CD4-positive, alpha-beta T cell (primary cell): ENCODE measurements around the gene WDR11. TPM values are rescaled to one million over a fixed set of nuclear protein-coding genes. Genes with fewer than 3 reads are reported as not detected.

ENCODE experiments used
- ATAC-seq: fragments of 200-7000 bp; cut with Tn5 transposase; one replicate; pipeline ENCODE4 v1.10.0; 2022; ENCODE audit warnings: mild to moderate bottlenecking; ENCODE audit not compliant: poor library complexity
- CTCF ChIA-PET: fragments of 350-600 bp; sonication (Branson Sonifier 250); formaldehyde crosslinking; loops from one replicate; lab custom pipeline; 2021; ENCODE audit warnings: antibody characterized with exemption, inconsistent platforms; lab: Charles Lee
- POLR2A ChIA-PET: fragments of 350-600 bp; sonication (Branson Sonifier 250); formaldehyde crosslinking; loops from one replicate; lab custom pipeline; 2021; ENCODE audit warnings: antibody characterized with exemption, inconsistent platforms; lab: Charles Lee
- DNase-seq, 14 experiments: peaks; one replicate each; pipeline ENCODE4 v3.0.0-alpha.2; 2013 to 2020; ENCODE audit warnings: mixed read lengths in 2 of 14
- H3K27ac ChIP-seq, 2 donors: one replicate each; pipeline versions ENCODE4 v1.5.1 to v1.7.0; 2013; ENCODE audit warnings: low read length in 2 of 2, low read depth in 1 of 2, mild to moderate bottlenecking in 1 of 2
- H3K27me3 ChIP-seq, 2 experiments: 1 replicate in 1 of 2; 2 replicates in 1 of 2; pipeline versions ENCODE4 v1.6.1 to v1.7.0; 2013; ENCODE audit warnings: low read length in 2 of 2, control low read depth in 1 of 2, mild to moderate bottlenecking in 1 of 2, moderate library complexity in 1 of 2; ENCODE audit not compliant: insufficient read depth in 2 of 2, control insufficient read depth in 1 of 2
- H3K36me3 ChIP-seq: one replicate; pipeline ENCODE4 v1.6.1; 2013; ENCODE audit warnings: low read length, control low read depth; ENCODE audit not compliant: insufficient read depth
- H3K4me1 ChIP-seq: one replicate; pipeline ENCODE4 v1.6.1; 2013; ENCODE audit warnings: low read length, control low read depth; ENCODE audit not compliant: insufficient read depth
- H3K4me3 ChIP-seq: one replicate; pipeline ENCODE4 v1.5.1; 2013; ENCODE audit warnings: mild to moderate bottlenecking, low read length, moderate library complexity
- H3K9me3 ChIP-seq, 2 experiments: 1 replicate in 1 of 2; 2 replicates in 1 of 2; pipeline versions ENCODE4 v1.6.1 to v1.7.0; 2013; ENCODE audit warnings: low read length in 2 of 2, mild to moderate bottlenecking in 2 of 2, control low read depth in 1 of 2, moderate library complexity in 1 of 2; ENCODE audit not compliant: control insufficient read depth in 1 of 2, insufficient read depth in 1 of 2
- H3K27ac Mint-ChIP-seq: one replicate; pipeline ENCODE4 v1.8.0; 2020; ENCODE audit warnings: mixed read lengths
- H3K27me3 Mint-ChIP-seq: one replicate; pipeline ENCODE4 v1.8.0; 2021; ENCODE audit warnings: mixed read lengths
- H3K36me3 Mint-ChIP-seq: one replicate; pipeline ENCODE4 v1.8.0; 2021; ENCODE audit warnings: low read depth, mixed read lengths
- H3K4me1 Mint-ChIP-seq: one replicate; pipeline ENCODE4 v1.8.0; 2021; ENCODE audit warnings: low read depth, mixed read lengths
- H3K4me3 Mint-ChIP-seq: one replicate; pipeline ENCODE4 v1.8.0; 2020; ENCODE audit warnings: mild to moderate bottlenecking, mixed read lengths
- H3K9me3 Mint-ChIP-seq: one replicate; pipeline ENCODE4 v1.8.0; 2020; ENCODE audit warnings: mixed read lengths
- intact Hi-C, 2 experiments: fragments of 100-400 bp; cut with DNase I in 1 of 2; cut with micrococcal nuclease in 1 of 2; formaldehyde crosslinking; loops; one replicate each; pipeline versions ENCODE4 v1.15.1 to v1.9.0; 2023 to 2025; cut with DNase I, micrococcal nuclease
- total RNA-seq, 174 experiments: library from RNA in 2 of 174; stranded (reverse) in 2 of 174; gene quantifications; one replicate each; pipeline ENCODE4 v1.2.3 and lab custom pipeline; 2021 to 2026
- TF ChIP-seq, protein P1 (sequence below): fragments of 200-600 bp; IDR thresholded peaks from one replicate; pipeline ENCODE4 v1.8.0; 2022; ENCODE audit warnings: antibody characterized with exemption, mild to moderate bottlenecking

The WDR11 gene
- total RNA-seq, 2 experiments from 2014 or later: 16.9 to 17.9 TPM

DNA sequence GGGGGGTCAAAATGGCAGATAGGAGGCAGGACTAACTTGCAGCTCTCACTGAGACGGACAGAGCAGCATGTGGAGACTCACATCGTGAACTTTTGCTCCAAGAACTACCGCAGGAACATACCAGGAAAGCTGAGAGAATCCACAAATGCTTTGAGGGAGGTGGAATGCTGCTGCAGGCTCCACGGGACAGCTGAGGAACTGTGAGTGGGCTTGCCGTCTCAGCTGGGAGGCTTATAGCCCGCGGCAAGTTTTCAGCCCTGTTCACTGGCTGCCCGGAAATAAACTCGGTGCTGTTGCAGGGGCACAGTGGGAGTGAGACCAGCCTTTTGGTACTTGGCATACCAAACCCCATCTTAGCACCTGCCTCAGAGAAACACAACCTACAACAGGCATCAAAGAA is 19.1 kb upstream of the WDR11 start:
- intact Hi-C loops: no loop called here
- no peak overlapping the region for H3K27ac Mint-ChIP-seq

DNA sequence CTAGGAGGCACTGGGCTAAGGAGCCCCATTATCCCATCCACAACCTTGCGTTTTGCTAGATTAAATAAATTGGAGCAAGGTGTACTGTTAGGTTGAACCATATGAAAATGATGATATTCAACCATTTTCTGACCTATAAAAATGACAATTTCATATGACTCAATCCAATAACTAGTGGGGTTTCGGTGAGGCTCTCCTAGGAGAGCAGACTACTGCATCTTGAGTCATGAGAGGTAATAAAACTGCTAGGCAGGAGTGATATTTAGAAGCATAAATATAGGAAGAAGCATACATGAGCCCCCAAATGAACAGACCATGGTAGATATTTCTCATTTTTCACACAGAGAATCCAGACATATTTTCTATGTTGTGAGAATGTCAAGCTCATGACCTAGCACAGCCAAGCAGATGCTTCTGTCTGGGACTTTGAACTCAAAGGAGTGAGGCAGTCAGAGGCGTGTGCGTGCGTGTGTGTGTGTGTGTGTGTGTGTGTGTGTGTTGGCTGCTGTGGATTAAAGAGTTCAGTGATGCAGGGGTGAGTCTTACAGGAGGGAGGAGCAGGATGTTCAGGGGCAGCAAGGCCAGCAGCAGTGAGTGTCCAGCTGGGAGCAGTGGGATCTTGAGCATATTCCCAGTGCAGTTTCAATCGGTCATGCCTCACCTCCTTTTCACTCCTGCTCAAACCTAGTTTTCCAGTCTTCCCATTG is 17.8 kb upstream of the WDR11 start:
- Histone ChIP-seq H3K27me3 (no peaks in the 10 kb centered on the region), H3K4me1 (no peaks in the 10 kb centered on the region), H3K9me3 (no peaks in the 10 kb centered on the region), H3K36me3 (no peaks in the 10 kb centered on the region), H3K27ac (no peak overlapping the region), H3K4me3 (no peak overlapping the region)
- no peaks in the 10 kb centered on the region for H3K4me1 Mint-ChIP-seq
- ATAC-seq: no peak
- no peak overlapping the region for H3K27ac Mint-ChIP-seq
- H3K4me3 Mint-ChIP-seq: no peak overlapping the region
- CTCF ChIA-PET: no interaction called here
- no peaks in the 10 kb centered on the region for H3K9me3 Mint-ChIP-seq
- POLR2A ChIA-PET: no interaction called here
- intact Hi-C loops: no loop called here
- peaks cover 19% of the 10 kb centered on the region for H3K27me3 Mint-ChIP-seq
- TF ChIP-seq, protein P1, sequence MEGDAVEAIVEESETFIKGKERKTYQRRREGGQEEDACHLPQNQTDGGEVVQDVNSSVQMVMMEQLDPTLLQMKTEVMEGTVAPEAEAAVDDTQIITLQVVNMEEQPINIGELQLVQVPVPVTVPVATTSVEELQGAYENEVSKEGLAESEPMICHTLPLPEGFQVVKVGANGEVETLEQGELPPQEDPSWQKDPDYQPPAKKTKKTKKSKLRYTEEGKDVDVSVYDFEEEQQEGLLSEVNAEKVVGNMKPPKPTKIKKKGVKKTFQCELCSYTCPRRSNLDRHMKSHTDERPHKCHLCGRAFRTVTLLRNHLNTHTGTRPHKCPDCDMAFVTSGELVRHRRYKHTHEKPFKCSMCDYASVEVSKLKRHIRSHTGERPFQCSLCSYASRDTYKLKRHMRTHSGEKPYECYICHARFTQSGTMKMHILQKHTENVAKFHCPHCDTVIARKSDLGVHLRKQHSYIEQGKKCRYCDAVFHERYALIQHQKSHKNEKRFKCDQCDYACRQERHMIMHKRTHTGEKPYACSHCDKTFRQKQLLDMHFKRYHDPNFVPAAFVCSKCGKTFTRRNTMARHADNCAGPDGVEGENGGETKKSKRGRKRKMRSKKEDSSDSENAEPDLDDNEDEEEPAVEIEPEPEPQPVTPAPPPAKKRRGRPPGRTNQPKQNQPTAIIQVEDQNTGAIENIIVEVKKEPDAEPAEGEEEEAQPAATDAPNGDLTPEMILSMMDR: no peak
- no peak for DNase-seq
- no peaks in the 10 kb centered on the region for H3K36me3 Mint-ChIP-seq

More for the DNA sequence above, 19.1 kb upstream of the WDR11 start:
- Histone ChIP-seq H3K4me3 (no peak overlapping the region), H3K9me3 (no peaks in the 10 kb centered on the region), H3K36me3 (no peaks in the 10 kb centered on the region), H3K27me3 (no peaks in the 10 kb centered on the region), H3K4me1 (no peaks in the 10 kb centered on the region), H3K27ac (no peak overlapping the region)
- no peak for DNase-seq
- no peak overlapping the region for H3K4me3 Mint-ChIP-seq
- H3K4me1 Mint-ChIP-seq: no peaks in the 10 kb centered on the region
- no peaks in the 10 kb centered on the region for H3K9me3 Mint-ChIP-seq
- TF ChIP-seq, protein P1: no peak
- ChIA-PET CTCF (no interaction called here), POLR2A (no interaction called here)
- no peak for ATAC-seq
- H3K27me3 Mint-ChIP-seq: peaks cover 14% of the 10 kb centered on the region
- H3K36me3 Mint-ChIP-seq: no peaks in the 10 kb centered on the region

DNA sequence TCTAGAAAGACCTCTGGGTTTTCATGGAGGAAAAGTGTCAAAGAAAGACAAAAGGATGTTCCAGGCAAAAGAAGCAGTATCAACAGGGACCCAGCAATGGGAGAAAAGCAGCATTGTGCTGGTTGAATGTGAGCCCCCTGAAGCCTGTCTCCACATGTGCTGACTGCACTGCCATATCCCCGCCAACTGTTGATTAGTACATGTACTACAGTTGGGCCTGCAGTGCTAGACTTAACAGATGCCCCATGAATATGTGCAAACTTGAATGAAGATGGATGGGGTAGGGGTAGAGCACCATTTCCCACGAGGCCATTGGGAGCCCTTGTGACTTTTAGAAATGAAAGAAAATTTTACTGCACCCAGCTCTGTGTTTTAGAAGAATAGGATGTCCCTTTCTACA is 15.6 kb upstream of the WDR11 start:
- Histone ChIP-seq H3K9me3 (no peaks in the 10 kb centered on the region), H3K27ac (no peak overlapping the region), H3K4me3 (no peak overlapping the region), H3K27me3 (no peaks in the 10 kb centered on the region), H3K4me1 (no peaks in the 10 kb centered on the region), H3K36me3 (no peaks in the 10 kb centered on the region)
- ChIA-PET POLR2A (no interaction called here), CTCF (no interaction called here)
- Mint-ChIP-seq H3K4me3 (no peak overlapping the region), H3K27me3 (peaks cover 24% of the 10 kb centered on the region), H3K9me3 (no peaks in the 10 kb centered on the region), H3K4me1 (no peaks in the 10 kb centered on the region), H3K36me3 (no peaks in the 10 kb centered on the region), H3K27ac (no peak overlapping the region)
- TF ChIP-seq, protein P1: no peak
- ATAC-seq: no peak
- intact Hi-C loops: no loop called here
- DNase-seq: no peak
